ENCODE results near the gene GBP5. TPM values are rescaled to one million over a fixed set of nuclear protein-coding genes. Genes with fewer than 3 reads are reported as not detected.

The GBP5 gene
- total RNA-seq, 1 donor from 2014 or later = 22.8 TPM

DNA sequence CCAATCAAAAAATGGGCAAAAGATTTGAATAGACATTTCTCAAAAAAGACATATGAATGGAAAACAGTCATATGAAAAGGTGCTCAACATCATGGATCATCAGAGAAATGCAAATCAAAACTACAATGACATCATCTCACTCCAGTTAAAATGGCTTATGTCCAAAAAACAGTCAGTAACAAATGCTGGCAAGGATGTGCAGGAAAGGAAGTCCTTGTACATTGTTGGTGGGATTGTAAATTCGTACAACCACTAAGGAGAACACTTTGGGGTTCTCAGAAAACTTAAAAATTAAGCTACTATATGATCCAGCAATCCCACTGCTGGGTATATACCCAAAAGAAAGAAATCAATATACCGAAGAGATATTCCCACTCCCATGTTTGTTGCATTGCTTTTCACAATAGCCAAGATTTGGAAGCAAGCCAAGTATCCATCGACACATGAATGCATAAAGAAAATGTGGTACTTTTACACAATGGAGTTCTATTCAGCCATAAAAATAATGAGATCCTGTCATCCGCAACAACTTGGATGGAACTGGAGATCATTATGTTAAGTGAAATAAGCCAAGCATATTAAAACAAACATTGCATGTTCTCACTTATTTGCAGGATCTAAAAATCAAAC, 17.9 kb downstream of the GBP5 start:
- ChIA-PET CTCF (no interaction called here), POLR2A (no interaction called here)
- TF ChIP-seq, protein P1, sequence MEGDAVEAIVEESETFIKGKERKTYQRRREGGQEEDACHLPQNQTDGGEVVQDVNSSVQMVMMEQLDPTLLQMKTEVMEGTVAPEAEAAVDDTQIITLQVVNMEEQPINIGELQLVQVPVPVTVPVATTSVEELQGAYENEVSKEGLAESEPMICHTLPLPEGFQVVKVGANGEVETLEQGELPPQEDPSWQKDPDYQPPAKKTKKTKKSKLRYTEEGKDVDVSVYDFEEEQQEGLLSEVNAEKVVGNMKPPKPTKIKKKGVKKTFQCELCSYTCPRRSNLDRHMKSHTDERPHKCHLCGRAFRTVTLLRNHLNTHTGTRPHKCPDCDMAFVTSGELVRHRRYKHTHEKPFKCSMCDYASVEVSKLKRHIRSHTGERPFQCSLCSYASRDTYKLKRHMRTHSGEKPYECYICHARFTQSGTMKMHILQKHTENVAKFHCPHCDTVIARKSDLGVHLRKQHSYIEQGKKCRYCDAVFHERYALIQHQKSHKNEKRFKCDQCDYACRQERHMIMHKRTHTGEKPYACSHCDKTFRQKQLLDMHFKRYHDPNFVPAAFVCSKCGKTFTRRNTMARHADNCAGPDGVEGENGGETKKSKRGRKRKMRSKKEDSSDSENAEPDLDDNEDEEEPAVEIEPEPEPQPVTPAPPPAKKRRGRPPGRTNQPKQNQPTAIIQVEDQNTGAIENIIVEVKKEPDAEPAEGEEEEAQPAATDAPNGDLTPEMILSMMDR (IDR thresholded peaks at IDR 0.05) = no peak
- Mint-ChIP-seq H3K4me1 (peaks cover 13% of the 10 kb centered on the region), H3K9me3 (peaks cover 17% of the 10 kb centered on the region), H3K27ac (no peak overlapping the region), H3K27me3 (no peaks in the 10 kb centered on the region), H3K4me3 (no peak overlapping the region), H3K36me3 (ENCODE audit: low read depth) (peaks cover 31% of the 10 kb centered on the region)
- intact Hi-C loops (cut with micrococcal nuclease) = no loop called here
- ATAC-seq (ENCODE audit: low read depth) (no peak), DNase-seq (no peak)

DNA sequence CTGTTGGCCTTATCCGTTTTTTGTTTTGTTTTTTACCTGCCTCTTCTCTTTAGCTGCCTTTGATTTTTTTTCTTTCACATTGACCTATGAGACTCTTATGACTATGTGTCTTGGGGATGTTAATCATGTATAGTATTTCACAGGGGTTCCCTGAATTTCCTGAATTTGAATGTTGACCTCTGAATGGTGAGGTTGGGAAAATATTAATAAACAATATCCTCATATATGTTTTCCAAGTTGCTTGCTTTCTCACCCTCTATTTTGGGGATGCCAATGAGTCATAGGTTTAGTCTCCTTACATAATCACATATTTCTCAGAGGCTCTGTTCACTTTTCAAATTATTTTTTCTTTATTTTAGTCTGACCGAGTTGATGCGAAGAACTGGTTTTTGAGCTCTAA, 29.6 kb downstream of the GBP5 start:
- ATAC-seq (ENCODE audit: low read depth) (no peak), DNase-seq (no peak)
- TF ChIP-seq, protein P1 (IDR thresholded peaks at IDR 0.05) = no peak
- Mint-ChIP-seq H3K36me3 (ENCODE audit: low read depth) (no peaks in the 10 kb centered on the region), H3K9me3 (peaks cover 6% of the 10 kb centered on the region), H3K4me3 (no peak overlapping the region), H3K27me3 (peaks cover 4% of the 10 kb centered on the region), H3K4me1 (peaks cover 3% of the 10 kb centered on the region), H3K27ac (no peak overlapping the region)
- intact Hi-C loops (cut with micrococcal nuclease) = no loop called here
- CTCF ChIA-PET = no interaction called here
- POLR2A ChIA-PET = no interaction called here

Other genes starting within 250 kb of the GBP5 start
- 14.4 and 15.5 TPM in 2 replicates for gene GBP3, start 250.0 kb downstream of the GBP5 start, total RNA-seq
- 24.0 and 27.5 TPM in 2 replicates for gene GBP1, start 207.7 kb downstream of the GBP5 start, total RNA-seq
- 24.4 and 26.7 TPM in 2 replicates for gene GBP2, start 146.7 kb downstream of the GBP5 start, total RNA-seq
- gene GBP7, start 96.9 kb downstream of the GBP5 start, total RNA-seq = not detected in 2 replicates
- 19.2 and 19.5 TPM in 2 replicates for gene GBP4, start 73.9 kb downstream of the GBP5 start, total RNA-seq
- gene GBP6, start 91.2 kb upstream of the GBP5 start, total RNA-seq = not detected in 2 replicates